Measurements from ENCODE around the gene HACD2.
"Not testable (repeated sequence)": the region's sequence is repeated elsewhere in the genome, so short reads cannot be mapped to it uniquely, and the experiment has no call there.

The HACD2 gene

GRCh38 chr3:123606527-123606926, 21.7 kb upstream of the HACD2 start:
- Histone ChIP-seq H3K9ac (no peak overlapping the region), H3K4me1 (peaks cover 29 to 49% (median 38%) of the 10 kb centered on the region in 10 experiments), H3K36me3 (peaks cover 0 to 15% (median 2%) of the 10 kb centered on the region in 11 experiments; a peak in 6 of 22 replicates), H3K27me3 (no peaks in the 10 kb centered on the region), H3K9me3 (replicated peaks in 1 of 11) (peaks cover 0 to 9% (median 0%) of the 10 kb centered on the region in 11 experiments; a peak in 1 of 22 replicates), H3K27ac (no peak overlapping the region), H3K4me2 (peak overlapping the region in 5 of 11 experiments; percentile 1 to 41 (median 7); a peak in 3 of 22 replicates), H4K20me1 (no peaks in the 10 kb centered on the region; a peak in 1 of 22 replicates), H3K4me3 (no peak overlapping the region)
- no peak for TF ChIP-seq Cebpa-rat (IDR thresholded peaks at IDR 0.05)

- Histone ChIP-seq H3K4me1 (peaks cover 22 to 42% (median 35%) of the 10 kb centered on the region in 10 experiments), H3K9ac (no peak overlapping the region), H3K4me3 (no peak overlapping the region), H3K9me3 (replicated peaks in 1 of 11) (peaks cover 0 to 9% (median 0%) of the 10 kb centered on the region in 11 experiments; a peak in 1 of 22 replicates), H3K27me3 (no peaks in the 10 kb centered on the region), H4K20me1 (no peaks in the 10 kb centered on the region; a peak in 1 of 22 replicates), H3K36me3 (peaks cover 0 to 21% (median 0%) of the 10 kb centered on the region in 11 experiments; a peak in 4 of 22 replicates), H3K4me2 (peak overlapping the region in 7 of 11 experiments; percentile 3 to 54 (median 26); a peak in 10 of 22 replicates), H3K27ac (peak overlapping the region in 8 of 11 experiments; percentile 3 to 57 (median 45); a peak in 12 of 22 replicates)
- no peak for TF ChIP-seq Cebpa-rat (IDR thresholded peaks at IDR 0.05)
Measured at GRCh38 chr3:123605789-123606234, 21.0 kb upstream of the HACD2 start.

GRCh38 chr3:123603153-123603552, 18.3 kb upstream of the HACD2 start:
- Histone ChIP-seq H3K4me1 (peaks cover 0 to 39% (median 24%) of the 10 kb centered on the region in 10 experiments; a peak in 16 of 20 replicates), H3K36me3 (peaks cover 0 to 18% (median 4%) of the 10 kb centered on the region in 11 experiments; a peak in 7 of 22 replicates)
- not testable (repeated sequence) for H3K4me3 ChIP-seq; H4K20me1 ChIP-seq; H3K9ac ChIP-seq; H3K9me3 ChIP-seq (replicated peaks in 1 of 11); H3K27me3 ChIP-seq; H3K4me2 ChIP-seq; H3K27ac ChIP-seq

- Histone ChIP-seq H3K27me3 (no peaks in the 10 kb centered on the region), H3K27ac (no peak overlapping the region), H3K4me2 (no peak overlapping the region), H3K4me3 (no peak overlapping the region), H4K20me1 (no peaks in the 10 kb centered on the region; a peak in 1 of 22 replicates), H3K9ac (no peak overlapping the region), H3K9me3 (replicated peaks in 1 of 11) (no peaks in the 10 kb centered on the region), H3K36me3 (peaks cover 0 to 15% (median 4%) of the 10 kb centered on the region in 11 experiments; a peak in 7 of 22 replicates), H3K4me1 (peaks cover 0 to 39% (median 24%) of the 10 kb centered on the region in 10 experiments; a peak in 15 of 20 replicates)
- TF ChIP-seq Cebpa-rat (IDR thresholded peaks at IDR 0.05): no peak
Measured at GRCh38 chr3:123602325-123602724, 17.5 kb upstream of the HACD2 start.

GRCh38 chr3:123600863-123601262, 16.0 kb upstream of the HACD2 start:
- H3K9me3 ChIP-seq (replicated peaks in 1 of 11); H3K9ac ChIP-seq; H3K27me3 ChIP-seq; H3K27ac ChIP-seq; H4K20me1 ChIP-seq; H3K4me3 ChIP-seq; H3K4me2 ChIP-seq: not testable (repeated sequence)
- Histone ChIP-seq H3K4me1 (peaks cover 0 to 27% (median 18%) of the 10 kb centered on the region in 10 experiments; a peak in 15 of 20 replicates), H3K36me3 (peaks cover 0 to 21% (median 4%) of the 10 kb centered on the region in 11 experiments; a peak in 8 of 22 replicates)

- Histone ChIP-seq H3K9ac (no peak overlapping the region), H3K4me1 (peaks cover 0 to 11% (median 5%) of the 10 kb centered on the region in 10 experiments; a peak in 5 of 20 replicates), H3K4me2 (no peak overlapping the region), H3K36me3 (peaks cover 0 to 25% (median 4%) of the 10 kb centered on the region in 11 experiments; a peak in 8 of 22 replicates), H3K9me3 (replicated peaks in 1 of 11) (peaks cover 0 to 2% (median 0%) of the 10 kb centered on the region in 11 experiments; a peak in 8 of 22 replicates), H3K4me3 (no peak overlapping the region), H3K27me3 (no peaks in the 10 kb centered on the region), H4K20me1 (no peaks in the 10 kb centered on the region; a peak in 1 of 22 replicates), H3K27ac (no peak overlapping the region)
- no peak for TF ChIP-seq Cebpa-rat (IDR thresholded peaks at IDR 0.05)
Measured at GRCh38 chr3:123597561-123597960, 12.7 kb upstream of the HACD2 start.

GRCh38 chr3:123595396-123596180, 10.7 kb upstream of the HACD2 start:
- H3K27ac ChIP-seq: no peak overlapping the region
- H3K4me2 ChIP-seq: peak overlapping the region in 2 of 11 experiments; percentile 8 to 21; a peak in 1 of 22 replicates
- H3K9me3 ChIP-seq (replicated peaks in 1 of 11): peaks cover 18 to 22% (median 19%) of the 10 kb centered on the region in 11 experiments
- TF ChIP-seq Cebpa-rat (IDR thresholded peaks at IDR 0.05): no peak
- peaks cover 0 to 11% (median 5%) of the 10 kb centered on the region in 10 experiments; a peak in 5 of 20 replicates for H3K4me1 ChIP-seq
- H3K36me3 ChIP-seq: peaks cover 10 to 44% (median 22%) of the 10 kb centered on the region in 11 experiments
- no peaks in the 10 kb centered on the region for H3K27me3 ChIP-seq
- H3K9ac ChIP-seq: no peak overlapping the region
- no peak overlapping the region for H3K4me3 ChIP-seq
- H4K20me1 ChIP-seq: no peaks in the 10 kb centered on the region

- no peaks in the 10 kb centered on the region for H4K20me1 ChIP-seq
- TF ChIP-seq Cebpa-rat (IDR thresholded peaks at IDR 0.05): no peak
- H3K4me3 ChIP-seq: no peak overlapping the region
- no peak overlapping the region for H3K4me2 ChIP-seq
- peaks cover 20 to 58% (median 43%) of the 10 kb centered on the region in 11 experiments; a peak in 21 of 22 replicates for H3K36me3 ChIP-seq
- no peak overlapping the region for H3K27ac ChIP-seq
- peaks cover 0 to 6% (median 0%) of the 10 kb centered on the region in 10 experiments; a peak in 2 of 20 replicates for H3K4me1 ChIP-seq
- no peaks in the 10 kb centered on the region for H3K27me3 ChIP-seq
- H3K9me3 ChIP-seq (replicated peaks in 1 of 11): peaks cover 39 to 44% (median 41%) of the 10 kb centered on the region in 11 experiments
- H3K9ac ChIP-seq: no peak overlapping the region
Measured at GRCh38 chr3:123593381-123593780, 8.5 kb upstream of the HACD2 start.
